HS-27A (cell line): ENCODE results near the gene MVP.
"Not testable (repeated sequence)": the region's sequence is repeated elsewhere in the genome, so short reads cannot be mapped to it uniquely, and the experiment has no call there.

ENCODE experiments used
- DNase-seq: peaks from one replicate; pipeline ENCODE4 v3.0.0-alpha.2; 2012; ENCODE audit warnings: low read depth, missing footprints

MVP gene

GRCh38 chr16:29875206-29875605 is 54.9 kb downstream of the MVP start:
- no peak for DNase-seq

GRCh38 chr16:29876217-29876593 is 55.9 kb downstream of the MVP start:
- no peak for DNase-seq

- DNase-seq = no peak
Measured at GRCh38 chr16:29876594-29877249, 56.5 kb downstream of the MVP start.

GRCh38 chr16:29877266-29877961 is 57.2 kb downstream of the MVP start:
- no peak for DNase-seq

GRCh38 chr16:29878172-29878571 is 57.9 kb downstream of the MVP start:
- DNase-seq = no peak

- DNase-seq = no peak
Measured at GRCh38 chr16:29881050-29881449, 60.8 kb downstream of the MVP start.

GRCh38 chr16:29883987-29884386 is 63.7 kb downstream of the MVP start:
- no peak for DNase-seq

GRCh38 chr16:29889372-29889771 is 69.1 kb downstream of the MVP start:
- not testable (repeated sequence) for DNase-seq

GRCh38 chr16:29891525-29892457 is 71.5 kb downstream of the MVP start:
- no peak for DNase-seq

GRCh38 chr16:29892458-29892813 is 72.2 kb downstream of the MVP start:
- DNase-seq = no peak

GRCh38 chr16:29893553-29893952 is 73.3 kb downstream of the MVP start:
- DNase-seq = no peak

GRCh38 chr16:29894352-29894751 is 74.1 kb downstream of the MVP start:
- DNase-seq = no peak

- no peak for DNase-seq
Measured at GRCh38 chr16:29896841-29897240, 76.6 kb downstream of the MVP start.

- DNase-seq = no peak
Measured at GRCh38 chr16:29897333-29897732, 77.1 kb downstream of the MVP start.
